GM18520 (cell line): ENCODE data around the gene GRIN2A.

ENCODE experiments used
- ATAC-seq: cut with Tn5 transposase; IDR thresholded peaks from one replicate; pipeline ENCODE4 v1.9.1; 2021; ENCODE audit not compliant: unreplicated experiment

The GRIN2A gene

DNA sequence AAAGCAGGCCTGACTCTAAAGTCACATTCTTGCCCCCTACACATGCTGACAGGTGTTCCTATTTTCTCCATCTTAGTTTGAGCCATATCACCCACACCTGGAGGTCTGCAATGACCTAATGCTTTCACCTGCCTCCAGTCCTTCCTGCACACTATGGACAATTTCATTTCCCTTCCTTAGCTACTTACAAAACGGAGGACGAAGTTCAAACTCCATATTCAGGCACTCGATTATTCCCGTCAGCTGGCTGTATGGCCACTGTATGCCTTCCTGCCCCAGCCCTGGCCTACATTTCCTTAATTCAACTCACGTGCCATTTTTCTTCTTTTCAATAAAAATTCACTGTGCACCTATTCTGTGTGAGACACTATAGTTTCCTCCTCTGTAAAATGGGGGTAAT is 44.9 kb downstream of the GRIN2A start:
- ATAC-seq = no peak

DNA sequence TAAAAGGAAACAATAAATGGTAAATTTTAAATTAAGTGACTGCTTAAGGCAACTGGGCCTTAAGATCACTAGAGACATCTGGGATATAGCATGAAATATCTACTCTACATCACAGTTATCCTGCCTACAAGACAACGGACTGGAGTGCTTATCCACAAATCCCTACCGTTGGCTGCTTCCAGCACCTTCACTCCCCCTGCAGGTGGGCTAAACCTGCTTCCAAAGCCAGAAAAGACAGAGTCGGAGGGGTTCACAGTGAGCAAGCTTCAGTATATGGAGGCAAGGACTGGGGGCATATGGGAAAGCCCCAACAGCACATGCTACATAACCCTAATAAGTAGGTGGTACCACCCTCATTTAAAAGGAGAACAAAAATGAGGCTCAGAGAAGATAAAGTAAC is 45.3 kb downstream of the GRIN2A start:
- ATAC-seq = no peak

DNA sequence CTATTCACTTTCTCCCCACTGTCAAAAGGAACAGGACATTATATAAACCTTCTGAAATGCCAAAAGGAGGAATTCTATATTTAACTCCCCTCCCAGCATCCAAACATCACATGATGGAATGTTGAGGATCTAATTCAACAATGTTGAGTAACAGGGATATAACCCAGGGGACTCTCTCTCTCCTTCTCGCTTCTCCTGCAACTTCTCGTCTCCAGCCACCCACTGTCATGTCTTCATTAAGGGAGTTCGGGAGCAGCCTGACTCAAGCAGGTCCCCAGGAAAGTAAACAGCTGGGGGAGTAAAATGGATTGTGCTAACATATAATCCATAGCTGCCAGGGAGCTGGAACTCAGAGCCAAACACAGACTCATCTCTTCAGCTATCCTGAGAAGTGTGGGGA is 51.7 kb downstream of the GRIN2A start:
- no peak for ATAC-seq

DNA sequence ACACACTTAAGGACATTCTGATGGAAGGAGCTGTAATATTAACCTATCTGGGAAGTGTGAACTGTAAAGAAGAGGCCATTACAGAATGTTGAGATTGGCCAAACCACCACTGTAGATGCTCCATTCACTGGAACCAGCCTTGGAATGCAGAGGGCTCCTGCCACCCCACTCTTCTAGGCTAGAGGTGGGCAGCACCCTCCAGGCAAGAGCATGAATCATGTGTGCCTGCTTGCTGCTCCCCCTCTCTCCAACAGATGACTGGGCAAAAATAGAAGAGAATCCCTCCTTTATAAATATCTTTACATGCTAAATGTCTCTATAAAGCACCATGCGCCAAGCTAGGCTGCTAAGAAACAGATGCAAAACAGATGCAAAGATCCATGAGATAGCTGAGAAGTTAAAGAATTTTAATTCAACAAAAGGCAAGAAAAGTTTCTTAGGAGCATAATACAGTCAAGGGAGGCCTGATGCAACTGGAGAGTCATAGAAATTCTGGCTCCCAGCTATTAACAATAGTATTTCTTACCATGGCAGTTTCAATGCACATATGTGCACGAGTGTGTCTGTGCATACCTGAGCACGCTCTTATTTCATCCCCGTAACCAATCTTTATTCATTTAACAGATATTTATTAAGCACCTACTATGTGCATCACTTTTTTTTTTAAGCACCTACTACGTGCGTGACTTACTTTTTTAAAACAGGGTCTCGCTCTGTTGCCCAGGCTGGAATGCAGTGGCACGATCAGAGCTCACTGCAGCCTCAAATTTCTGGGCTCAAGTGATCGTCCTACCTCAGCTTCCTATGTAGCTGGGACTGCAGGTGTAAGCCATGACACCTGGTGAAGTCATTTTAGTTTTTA is 53.6 kb downstream of the GRIN2A start:
- no peak for ATAC-seq

DNA sequence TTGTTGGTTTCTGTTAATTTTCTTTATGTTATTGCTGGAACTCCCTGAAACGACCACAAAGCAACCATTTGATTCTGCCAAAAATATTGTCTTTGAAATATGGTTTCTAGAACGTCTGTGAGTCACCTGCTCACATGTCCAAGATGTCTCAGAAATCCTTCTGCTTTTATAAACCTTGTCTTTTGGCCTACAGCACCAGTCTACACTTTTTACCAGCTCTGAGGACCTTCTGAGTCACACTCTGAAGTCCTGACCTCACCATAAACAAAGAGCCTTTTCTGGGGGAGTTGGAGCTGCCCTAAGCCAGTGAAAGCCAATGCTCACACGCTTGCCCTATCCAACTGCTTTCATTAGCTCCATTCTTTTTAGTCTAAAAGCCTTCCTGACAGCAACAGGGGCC is 55.5 kb downstream of the GRIN2A start:
- ATAC-seq = no peak

DNA sequence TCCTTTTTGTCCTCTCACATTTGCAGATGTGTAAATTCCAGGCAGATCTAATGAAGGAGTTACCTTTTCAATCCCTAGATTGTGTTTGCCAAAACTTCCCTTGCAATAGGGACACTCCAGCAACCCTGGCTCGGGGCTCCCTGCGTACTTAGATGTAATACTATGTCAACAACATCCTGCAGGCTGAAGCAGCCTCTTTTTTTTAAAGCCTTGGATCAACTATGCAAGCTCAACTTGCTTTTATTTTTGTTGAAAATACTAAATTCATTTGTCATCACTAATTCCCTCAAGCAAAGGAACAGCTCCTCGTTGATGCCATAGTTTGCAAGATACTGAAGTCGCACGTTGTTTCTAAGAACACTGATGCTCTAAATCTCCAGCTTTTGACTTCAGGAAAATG is 59.1 kb downstream of the GRIN2A start:
- ATAC-seq = no peak

DNA sequence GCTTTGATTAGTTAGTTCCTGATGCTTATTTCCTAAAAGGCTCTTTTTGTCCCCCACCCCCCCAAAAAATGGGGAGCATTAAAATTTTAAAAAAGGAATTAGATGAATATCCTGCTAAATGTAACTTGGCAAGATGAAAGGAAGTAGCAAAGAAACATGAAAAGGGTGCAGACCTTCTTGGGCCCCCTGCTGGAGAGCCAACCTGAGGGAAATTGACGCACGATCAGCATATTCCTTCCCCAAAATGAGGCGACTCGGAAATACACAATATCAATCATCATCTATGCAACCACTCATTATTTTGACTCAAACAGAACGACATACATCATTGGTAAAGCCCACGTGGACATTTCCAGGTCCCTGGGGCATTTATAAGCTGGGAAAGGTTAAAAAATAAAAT is 59.7 kb downstream of the GRIN2A start:
- ATAC-seq = no peak

DNA sequence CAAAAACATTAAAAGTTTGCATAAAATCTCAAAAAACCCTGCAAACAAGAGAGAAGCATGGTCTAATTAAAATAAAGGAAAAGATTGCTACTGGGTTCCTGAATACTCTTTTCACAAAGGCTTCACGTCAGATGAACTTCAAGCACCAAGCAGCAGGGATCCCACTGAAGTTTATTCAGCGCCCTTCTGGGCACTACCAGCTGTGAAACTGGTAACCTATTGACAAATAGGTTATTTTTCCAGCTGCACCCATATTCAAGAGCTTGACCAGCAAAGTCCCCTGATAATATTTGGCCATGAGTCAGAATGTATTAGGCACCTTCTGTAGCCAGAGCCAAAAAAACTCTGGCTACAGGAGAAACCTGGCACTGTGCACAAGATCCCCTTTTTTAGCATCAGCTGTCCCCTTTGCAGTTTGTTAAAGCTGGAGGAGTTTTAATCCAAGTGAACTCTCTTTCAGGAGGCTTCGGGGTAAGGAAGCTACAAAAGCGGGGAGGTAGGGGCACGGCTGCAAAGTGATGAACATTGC is 60.3 kb downstream of the GRIN2A start:
- no peak for ATAC-seq

DNA sequence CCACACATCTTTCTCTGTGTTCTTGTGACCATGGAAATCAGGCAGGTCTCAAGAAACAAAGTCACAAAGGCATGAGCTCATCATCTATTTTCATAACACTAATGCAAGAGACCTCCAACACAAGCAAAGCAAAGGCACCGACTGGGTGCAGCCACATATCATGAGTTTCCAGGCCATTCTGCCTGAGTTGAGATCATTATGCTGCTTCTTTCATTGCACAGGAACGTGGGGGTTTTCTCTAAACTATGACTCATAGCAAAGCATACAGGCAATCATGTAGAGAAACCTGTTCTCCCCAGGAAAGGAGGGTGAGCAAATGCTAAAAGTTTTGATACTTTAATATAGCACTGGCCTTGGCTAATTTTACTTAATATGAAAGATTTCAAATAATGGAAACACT is 60.7 kb downstream of the GRIN2A start:
- no peak for ATAC-seq

DNA sequence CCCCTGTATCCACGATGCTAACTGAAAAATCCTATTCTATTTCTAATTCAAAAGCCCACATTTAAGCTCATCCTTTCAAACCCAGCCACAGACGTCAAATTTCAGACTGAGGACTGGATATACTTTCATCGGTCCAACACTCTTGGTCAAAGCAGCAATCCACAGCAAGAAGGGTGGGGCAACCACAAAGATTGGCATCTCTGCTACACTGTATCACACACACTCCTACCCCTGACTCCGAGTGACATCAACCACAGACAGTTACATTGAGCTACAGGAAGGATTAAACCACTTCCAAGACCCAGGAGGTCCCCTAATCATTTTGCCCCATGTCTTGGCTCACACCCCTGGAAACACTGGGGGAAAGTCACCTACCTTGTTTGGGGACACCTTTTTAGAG is 61.3 kb downstream of the GRIN2A start:
- ATAC-seq = no peak

DNA sequence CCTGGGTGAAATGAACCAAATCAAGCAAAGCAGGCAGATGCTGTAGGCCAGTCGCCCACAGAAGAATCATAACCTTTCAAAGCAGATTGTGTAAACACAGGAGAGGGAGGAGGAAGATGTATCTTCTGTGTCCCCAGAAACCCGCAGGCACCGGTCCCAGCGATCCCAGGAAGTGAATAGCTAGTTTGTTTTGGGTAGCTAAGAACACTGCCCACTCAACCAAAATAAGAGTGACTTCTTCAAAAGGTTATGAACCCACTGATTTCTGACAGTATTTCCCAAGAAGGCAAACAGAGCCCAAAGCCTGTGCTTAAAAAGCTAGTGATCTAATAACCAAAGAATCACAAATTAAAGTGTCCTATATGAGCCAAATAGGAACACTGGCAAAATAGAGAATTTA is 67.8 kb downstream of the GRIN2A start:
- ATAC-seq = no peak

DNA sequence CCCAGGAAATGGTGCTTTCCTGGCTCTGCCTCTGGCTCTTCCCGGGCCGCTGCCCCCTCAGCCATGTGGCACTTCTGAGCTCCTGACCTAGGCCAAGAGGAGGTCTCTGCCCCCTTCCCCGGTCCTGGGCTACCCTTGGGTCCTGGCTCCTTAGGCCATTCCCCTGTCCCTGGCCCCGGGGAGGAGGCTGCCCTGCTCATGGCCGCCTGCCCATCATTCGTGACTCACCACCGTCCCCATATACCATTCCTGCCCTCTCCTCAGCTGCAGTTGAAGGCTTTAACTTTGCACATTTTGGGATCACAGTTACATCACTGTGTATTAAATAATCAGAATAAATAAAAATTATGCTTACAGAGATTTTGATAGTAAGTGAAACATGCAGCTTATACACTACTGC is 69.0 kb downstream of the GRIN2A start:
- ATAC-seq = no peak

DNA sequence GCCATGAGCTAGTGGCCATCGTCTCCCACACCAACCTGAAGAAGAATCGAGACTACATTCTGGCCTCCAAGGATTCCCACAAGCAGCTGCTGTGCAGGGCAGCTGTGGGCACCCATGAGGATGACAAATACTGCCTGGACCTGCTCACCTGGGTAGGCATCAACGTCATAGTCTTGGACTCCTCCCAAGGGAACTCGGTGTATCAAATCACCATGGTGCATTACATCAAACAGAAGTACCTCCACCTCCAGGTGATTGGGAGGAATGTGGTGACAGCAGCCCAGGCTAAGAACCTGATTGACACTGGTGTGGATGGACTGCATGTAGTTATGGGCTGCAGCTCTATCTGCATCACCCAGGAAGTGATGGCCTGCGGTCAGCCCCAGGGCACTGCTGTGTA is 70.2 kb downstream of the GRIN2A start:
- ATAC-seq = no peak

DNA sequence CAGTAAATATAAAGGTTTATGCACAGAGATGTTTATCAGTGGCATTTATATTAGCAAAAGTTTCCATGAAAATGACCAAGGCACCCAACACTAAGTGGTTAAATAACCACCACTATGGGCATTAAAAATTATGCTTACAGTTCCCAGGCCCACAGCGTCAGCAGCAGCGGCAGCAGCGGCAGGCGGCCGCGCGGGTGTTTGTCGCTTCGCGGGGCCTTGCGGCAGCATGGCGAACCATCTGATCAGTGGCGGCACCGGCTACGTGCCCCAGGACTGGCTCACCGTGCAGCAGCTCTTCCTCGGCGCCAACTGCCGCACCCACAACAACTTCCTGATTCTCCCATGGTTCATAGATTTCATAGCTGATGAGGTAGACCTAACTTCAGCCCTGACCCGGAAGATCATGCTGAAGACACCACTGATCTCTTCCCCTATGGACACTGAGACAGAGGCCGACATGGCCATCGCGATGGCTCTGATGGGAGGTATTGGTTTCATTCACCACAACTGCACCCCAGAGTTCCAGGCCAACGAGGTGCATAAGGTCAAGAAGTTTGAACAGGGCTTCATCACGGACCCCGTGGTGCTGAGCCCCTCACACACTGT is 71.0 kb downstream of the GRIN2A start:
- no peak for ATAC-seq

DNA sequence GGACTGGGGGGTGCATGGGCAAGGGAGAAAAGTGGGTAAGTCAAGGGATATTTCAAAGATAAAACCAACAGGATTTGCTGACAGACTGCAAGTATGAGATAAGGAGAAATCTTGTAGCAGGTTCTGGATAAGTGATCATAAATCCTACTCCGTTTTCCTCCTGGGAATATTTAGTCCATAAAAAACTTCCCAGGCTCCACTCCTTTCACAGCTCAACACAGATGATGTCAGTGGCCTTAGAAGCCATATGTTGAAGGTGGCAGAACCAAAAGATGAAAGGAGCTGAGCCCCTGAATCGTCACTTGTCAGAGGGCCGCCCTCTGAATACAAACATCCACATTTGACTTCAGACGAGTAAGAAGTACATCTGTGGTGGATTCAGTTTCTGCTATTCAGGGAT is 71.7 kb downstream of the GRIN2A start:
- ATAC-seq = no peak

DNA sequence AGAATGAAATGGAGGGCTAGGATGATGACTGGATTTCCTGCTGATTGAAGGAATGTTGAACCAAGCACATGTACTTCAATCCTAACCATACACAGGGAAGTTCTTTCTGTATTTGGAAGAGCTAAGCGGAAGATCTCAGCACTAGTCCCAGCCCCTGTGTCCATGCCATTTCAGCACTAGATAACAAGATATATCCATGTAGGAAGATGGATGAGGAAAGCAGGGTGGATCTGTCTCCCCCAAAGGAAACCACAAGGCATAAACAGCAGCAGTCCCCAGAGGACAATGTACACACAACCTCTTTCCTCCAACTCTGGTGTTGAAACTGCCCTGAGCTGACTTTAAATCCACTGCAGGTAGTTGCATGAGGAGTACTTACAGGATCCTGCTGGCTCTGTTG is 75.1 kb downstream of the GRIN2A start:
- ATAC-seq = no peak

DNA sequence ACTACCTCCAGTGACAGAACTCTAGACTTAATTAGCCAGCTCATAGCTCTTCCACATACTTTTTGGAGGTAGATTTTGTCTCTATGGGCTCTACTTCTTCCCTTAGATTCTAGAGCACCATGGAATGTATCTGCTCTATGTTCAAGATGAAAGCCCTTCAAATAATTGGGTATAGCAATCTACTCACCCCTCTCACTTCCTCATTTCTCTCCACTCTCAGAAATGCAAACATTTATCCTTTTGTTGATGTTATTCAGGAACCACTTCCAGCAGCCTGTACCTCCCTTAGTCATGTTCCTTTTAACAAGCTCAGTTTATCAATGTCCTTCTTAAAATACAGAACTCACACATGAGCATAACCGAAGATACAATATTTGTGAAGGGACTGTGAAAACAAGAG is 78.5 kb downstream of the GRIN2A start:
- ATAC-seq = no peak

DNA sequence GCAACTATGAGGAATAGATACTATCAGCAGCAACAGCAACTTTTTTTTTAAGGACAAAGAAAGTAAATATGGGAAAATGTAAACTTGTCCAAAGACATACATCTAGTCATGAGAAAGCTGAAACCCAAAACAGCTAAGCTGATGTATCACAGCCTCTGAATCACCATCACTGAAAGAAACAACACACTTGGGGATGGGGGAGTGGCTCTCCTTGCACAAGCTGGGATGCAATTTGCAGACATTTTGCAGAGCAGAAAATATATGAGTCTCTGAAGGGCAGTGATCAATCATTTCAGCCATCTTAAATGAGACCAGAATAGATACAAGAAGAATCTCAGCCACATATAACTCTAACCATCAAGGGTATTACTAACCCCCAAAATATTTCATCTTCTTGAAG is 79.1 kb downstream of the GRIN2A start:
- no peak for ATAC-seq

DNA sequence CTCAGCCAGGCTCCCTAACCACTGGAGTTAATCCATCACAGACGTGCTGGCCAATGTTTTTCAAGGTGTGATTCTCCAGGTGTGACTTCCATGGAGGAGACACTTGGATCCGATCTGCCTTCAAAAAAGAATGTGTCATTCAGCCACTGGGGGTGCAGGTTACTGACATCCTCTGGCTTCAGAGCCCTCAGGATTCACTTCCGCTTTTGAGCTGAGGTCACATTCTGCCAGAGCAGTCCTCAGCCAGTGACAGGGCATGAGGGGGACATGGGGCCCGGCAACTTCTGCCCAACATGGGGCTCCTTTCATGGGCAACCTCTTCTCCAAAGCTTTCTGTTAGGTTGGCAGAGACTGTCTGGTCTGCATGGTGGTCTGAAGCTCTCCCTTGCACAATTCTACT is 81.4 kb downstream of the GRIN2A start:
- no peak for ATAC-seq

DNA sequence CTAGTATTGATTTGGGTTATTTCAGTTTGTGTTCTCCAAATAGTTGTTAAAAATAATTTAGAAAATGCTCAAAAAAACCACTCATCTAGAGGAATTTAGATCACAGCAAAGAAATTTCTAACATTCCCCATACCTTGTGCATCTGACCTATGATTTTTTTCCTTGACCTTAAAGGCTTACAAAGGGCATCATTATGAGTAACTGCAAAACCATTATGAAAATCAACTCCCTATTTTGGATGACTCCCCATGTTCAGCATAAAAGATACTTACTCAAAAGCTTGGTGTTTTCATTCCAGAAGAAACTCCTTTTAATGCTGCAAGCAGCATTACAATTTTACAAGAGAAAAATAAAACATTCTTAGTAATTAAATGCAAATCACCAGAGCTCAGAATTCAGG is 83.2 kb downstream of the GRIN2A start:
- ATAC-seq = no peak

DNA sequence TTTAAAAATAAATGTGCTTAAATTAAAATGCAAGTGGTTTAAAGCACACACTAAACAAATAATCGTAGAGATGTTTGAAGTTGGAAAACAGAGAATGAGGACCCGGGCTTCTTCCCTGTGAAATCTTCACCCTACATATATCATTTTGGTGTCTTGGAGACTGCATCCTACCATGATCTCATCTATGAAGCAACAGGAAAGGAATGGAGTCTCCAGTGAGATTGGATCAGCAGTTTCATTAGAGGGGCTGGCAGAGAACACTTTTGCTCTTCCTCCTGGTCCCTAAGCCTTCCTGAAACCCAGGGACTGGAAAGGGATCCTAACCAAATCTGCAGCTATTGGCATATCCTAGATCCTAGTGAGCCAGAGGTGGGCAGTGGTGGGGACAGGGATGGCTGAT is 85.0 kb downstream of the GRIN2A start:
- no peak for ATAC-seq

DNA sequence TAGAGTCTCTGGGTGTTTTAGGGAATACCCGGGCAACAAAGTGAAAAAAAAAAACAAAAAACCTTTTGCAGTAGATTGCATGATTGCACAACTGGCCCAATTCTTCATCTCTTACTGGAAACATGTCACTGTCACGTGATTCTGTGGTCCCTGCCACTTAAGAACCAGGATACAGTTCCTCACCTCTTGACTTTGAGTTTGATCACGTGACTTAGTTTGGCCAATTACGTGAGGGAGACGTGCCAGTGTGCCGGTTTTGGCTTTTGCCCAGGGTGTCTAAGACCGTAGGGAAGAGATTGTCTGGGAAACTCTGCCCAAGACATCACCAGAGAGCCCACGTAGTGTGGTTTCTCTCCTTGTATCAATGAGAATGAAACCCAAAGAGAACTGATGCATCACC is 88.7 kb downstream of the GRIN2A start:
- ATAC-seq = no peak

DNA sequence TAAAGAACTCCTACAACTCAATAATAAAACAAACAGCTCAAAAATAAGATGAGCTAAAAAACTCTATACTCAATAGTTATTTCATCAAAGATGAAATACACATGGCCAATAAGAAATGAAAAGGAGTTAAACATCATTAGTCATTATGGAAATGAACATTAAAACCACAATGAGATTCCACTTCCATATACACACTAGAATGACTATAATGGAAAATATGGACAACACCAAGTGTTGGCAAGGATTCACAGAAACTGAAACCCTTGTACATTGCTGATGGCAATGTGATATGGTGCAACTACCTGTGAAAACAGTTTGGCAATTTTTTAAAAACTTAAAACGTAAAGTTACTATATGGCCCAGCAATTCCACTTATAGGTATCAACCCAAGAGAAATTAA is 91.4 kb downstream of the GRIN2A start:
- ATAC-seq = no peak
